Measurements from ENCODE around the gene EPHA5.

The EPHA5 gene

DNA sequence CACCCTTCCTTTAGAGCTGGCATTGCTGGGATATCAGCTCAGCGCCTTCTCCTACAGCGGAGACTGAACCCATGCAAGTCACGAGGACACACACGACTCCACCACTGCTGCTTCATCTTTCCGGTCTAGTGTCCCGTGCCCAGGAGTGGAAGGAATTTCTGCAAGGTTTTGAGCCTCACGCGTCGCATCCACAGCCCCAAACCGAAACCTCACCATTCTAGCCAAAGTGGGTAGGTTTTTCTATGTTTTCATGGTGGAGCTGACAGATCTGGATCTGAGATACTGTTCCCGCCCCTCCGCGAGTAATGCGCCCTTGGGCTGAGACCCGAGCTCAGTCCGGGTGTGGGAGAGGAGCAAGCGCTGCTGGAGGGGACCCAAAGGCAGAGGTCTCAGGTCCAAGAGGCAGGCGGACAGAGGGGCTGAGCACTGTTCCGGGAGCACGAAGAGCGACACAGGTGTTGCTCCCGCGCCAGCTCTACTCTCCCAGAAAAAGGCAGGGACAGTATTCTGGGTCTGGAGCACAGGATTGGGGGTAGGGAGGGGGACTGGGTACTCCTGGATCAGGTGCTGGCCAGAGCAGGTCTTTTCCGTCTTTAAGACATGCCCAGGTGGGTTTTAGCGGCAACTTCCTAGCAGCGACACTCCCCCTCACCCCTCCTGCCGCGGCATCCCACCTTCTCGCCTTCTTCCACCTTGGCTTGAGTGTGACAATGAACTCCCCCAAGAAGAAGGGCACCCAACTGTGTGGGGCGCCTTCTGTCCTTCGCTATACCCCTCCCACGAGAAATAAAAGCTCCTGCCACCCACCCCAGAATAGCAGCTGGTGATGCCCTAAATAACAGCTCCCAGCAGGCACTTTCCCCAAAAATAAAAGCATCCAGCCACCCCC is 1.8 kb downstream of the EPHA5 start:
- TF ChIP-seq, protein P1, sequence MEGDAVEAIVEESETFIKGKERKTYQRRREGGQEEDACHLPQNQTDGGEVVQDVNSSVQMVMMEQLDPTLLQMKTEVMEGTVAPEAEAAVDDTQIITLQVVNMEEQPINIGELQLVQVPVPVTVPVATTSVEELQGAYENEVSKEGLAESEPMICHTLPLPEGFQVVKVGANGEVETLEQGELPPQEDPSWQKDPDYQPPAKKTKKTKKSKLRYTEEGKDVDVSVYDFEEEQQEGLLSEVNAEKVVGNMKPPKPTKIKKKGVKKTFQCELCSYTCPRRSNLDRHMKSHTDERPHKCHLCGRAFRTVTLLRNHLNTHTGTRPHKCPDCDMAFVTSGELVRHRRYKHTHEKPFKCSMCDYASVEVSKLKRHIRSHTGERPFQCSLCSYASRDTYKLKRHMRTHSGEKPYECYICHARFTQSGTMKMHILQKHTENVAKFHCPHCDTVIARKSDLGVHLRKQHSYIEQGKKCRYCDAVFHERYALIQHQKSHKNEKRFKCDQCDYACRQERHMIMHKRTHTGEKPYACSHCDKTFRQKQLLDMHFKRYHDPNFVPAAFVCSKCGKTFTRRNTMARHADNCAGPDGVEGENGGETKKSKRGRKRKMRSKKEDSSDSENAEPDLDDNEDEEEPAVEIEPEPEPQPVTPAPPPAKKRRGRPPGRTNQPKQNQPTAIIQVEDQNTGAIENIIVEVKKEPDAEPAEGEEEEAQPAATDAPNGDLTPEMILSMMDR (IDR thresholded peaks at IDR 0.05; ENCODE audit: extremely low read depth, missing control alignments), result no peak
- peak; percentile 13 for DNase-seq (ENCODE audit: low spot score)

DNA sequence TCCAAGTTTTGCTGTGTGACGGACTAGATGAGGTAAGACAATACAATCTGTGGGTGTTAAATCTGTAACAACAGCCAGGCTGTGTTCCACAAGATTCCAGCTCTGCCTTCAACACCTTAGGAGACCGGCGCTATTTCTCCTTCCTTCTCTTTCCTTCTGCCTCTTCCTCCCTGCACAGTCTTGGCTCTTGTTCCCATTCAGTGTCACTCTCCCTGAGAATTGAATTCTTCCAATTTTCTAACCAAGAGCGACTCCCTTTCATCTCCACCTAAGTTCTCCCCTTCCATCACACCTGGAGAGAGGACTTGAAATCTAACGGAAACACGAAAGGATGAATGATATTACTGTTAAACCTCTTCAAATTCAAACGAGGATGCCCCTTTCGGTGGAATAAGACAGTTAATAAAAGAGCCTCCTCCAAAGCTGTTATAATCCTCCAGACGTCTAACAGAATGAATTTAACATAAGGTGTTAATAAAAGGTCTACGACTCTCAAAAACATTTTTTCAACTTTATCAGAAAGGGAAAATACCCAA is 2.7 kb downstream of the EPHA5 start:
- DNase-seq (ENCODE audit: low spot score), result no peak
- TF ChIP-seq, protein P1 (IDR thresholded peaks at IDR 0.05; ENCODE audit: extremely low read depth, missing control alignments), result no peak

DNA sequence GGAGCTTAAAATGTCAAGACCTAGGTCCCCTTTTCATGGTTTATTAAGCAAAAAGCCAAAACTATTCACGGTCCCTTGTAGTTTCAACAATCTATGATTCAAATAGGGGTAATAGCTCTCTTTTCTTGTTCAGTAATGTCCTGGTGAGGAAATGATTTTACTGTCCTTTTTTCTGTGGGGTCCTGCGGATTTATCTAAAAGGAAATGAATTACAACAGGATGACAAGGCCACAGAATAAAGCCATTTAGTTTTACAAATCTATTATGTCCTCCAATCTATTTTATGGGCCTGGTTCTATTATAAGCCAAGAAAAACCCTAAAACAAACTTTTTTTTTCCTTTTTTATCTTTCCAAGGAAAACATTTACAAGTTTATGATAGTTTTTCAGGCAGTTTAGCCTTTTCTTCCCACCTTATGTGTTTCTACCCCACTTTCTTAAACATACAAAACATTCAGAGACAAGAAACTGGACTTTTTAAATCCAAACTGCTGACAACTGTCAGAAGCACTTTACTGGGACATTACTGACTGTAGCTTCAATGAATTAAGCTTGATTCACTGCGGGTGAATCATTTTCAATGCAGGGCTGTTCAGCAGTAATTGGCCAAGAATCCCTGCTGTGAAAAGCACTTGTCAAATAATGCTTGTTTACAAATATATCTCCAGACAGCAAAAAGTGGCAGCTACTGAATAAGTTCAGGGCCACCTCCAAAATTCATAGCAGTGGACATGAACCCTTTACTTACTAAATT is 4.3 kb downstream of the EPHA5 start:
- DNase-seq (ENCODE audit: low spot score), result no peak
- TF ChIP-seq, protein P1 (IDR thresholded peaks at IDR 0.05; ENCODE audit: extremely low read depth, missing control alignments), result no peak

DNA sequence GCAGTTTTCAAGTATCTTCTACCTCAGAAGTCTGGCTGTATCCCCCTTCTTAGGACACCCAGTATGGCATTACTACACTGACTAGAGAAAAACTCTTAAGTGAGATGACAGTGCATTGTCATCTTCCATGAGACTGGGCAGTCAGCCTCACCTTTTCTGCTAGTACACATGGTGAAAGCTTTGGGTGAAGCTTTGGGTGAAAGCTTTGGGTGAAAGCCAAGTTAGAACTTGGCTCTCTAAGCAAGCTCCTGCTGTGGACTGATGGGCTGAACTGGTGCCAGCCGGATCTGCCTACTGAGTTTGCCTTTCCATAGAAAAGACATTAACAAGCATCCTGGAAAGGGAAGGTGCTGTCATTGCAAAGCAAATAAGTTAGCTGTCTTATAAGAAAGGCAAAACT is 8.8 kb downstream of the EPHA5 start:
- no peak for DNase-seq (ENCODE audit: low spot score)

DNA sequence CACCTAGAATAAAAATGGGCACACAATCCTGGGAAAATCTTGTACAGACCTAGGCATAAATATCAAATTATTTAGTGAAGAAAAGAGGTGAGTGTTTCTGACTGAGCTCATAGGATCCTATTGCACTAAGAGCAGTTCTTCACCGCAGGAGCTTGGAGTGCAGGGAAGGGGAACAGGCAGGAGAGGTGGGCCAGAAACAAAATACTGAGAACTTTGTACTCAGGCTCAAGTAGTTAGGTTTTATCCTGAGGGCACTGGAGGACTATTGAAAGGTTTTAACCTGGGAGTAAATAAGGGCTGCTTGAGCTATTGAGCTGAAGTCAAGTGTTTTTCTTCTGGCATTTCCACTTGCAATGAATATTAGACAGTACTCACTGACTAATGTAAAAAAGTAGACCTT is 12.2 kb downstream of the EPHA5 start:
- DNase-seq (ENCODE audit: low spot score), result no peak
- TF ChIP-seq, protein P1 (IDR thresholded peaks at IDR 0.05; ENCODE audit: extremely low read depth, missing control alignments), result no peak

More for the DNA sequence above, 8.8 kb downstream of the EPHA5 start:
- TF ChIP-seq, protein P1 (IDR thresholded peaks at IDR 0.05; ENCODE audit: extremely low read depth, missing control alignments), result no peak

DNA sequence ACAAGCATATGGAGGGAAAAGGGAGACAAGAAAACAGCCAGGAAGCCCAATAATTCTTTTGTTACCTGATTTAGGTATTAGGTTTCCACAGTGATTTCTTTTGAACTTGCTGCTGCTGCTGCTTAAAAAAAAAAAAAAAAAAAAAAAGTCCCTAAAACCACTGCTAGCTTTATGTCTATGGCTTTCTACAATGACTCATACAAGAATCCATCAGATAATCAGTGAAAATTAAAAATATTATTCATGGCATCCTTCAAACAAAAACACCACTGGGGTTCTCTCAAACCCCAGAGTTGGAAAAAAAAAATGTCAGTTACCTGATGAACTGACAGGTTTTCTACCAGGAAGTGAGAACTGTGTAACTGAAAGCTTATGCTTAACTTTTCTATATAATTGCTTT is 14.3 kb downstream of the EPHA5 start:
- TF ChIP-seq, protein P1 (IDR thresholded peaks at IDR 0.05; ENCODE audit: extremely low read depth, missing control alignments), result no peak
- DNase-seq (ENCODE audit: low spot score), result no peak

DNA sequence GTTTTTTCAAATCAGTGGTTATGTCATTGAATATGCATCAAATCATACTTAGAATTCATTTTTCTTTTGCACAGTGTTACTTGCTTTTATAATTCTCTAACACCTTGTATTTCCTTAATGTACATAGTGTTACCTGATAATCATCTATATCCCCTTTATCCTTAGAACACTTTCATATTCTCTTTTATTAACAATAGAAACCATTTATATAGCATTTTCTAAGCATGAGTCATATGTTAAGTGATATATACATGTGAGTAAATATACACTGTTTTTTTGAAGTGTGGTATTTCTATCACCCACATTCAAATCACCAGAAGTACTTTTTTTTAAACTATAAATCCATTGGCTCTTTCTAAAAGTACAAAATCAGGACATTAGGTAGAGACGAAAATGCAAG is 15.3 kb downstream of the EPHA5 start:
- TF ChIP-seq, protein P1 (IDR thresholded peaks at IDR 0.05; ENCODE audit: extremely low read depth, missing control alignments), result no peak
- no peak for DNase-seq (ENCODE audit: low spot score)
